ENCODE measurements around the gene MYCBP2.
"Not testable (repeated sequence)": the region's sequence is repeated elsewhere in the genome, so short reads cannot be mapped to it uniquely, and the experiment has no call there.

The MYCBP2 gene, protein sequence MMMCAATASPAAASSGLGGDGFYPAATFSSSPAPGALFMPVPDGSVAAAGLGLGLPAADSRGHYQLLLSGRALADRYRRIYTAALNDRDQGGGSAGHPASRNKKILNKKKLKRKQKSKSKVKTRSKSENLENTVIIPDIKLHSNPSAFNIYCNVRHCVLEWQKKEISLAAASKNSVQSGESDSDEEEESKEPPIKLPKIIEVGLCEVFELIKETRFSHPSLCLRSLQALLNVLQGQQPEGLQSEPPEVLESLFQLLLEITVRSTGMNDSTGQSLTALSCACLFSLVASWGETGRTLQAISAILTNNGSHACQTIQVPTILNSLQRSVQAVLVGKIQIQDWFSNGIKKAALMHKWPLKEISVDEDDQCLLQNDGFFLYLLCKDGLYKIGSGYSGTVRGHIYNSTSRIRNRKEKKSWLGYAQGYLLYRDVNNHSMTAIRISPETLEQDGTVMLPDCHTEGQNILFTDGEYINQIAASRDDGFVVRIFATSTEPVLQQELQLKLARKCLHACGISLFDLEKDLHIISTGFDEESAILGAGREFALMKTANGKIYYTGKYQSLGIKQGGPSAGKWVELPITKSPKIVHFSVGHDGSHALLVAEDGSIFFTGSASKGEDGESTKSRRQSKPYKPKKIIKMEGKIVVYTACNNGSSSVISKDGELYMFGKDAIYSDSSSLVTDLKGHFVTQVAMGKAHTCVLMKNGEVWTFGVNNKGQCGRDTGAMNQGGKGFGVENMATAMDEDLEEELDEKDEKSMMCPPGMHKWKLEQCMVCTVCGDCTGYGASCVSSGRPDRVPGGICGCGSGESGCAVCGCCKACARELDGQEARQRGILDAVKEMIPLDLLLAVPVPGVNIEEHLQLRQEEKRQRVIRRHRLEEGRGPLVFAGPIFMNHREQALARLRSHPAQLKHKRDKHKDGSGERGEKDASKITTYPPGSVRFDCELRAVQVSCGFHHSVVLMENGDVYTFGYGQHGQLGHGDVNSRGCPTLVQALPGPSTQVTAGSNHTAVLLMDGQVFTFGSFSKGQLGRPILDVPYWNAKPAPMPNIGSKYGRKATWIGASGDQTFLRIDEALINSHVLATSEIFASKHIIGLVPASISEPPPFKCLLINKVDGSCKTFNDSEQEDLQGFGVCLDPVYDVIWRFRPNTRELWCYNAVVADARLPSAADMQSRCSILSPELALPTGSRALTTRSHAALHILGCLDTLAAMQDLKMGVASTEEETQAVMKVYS (N-terminal part only)

DNA sequence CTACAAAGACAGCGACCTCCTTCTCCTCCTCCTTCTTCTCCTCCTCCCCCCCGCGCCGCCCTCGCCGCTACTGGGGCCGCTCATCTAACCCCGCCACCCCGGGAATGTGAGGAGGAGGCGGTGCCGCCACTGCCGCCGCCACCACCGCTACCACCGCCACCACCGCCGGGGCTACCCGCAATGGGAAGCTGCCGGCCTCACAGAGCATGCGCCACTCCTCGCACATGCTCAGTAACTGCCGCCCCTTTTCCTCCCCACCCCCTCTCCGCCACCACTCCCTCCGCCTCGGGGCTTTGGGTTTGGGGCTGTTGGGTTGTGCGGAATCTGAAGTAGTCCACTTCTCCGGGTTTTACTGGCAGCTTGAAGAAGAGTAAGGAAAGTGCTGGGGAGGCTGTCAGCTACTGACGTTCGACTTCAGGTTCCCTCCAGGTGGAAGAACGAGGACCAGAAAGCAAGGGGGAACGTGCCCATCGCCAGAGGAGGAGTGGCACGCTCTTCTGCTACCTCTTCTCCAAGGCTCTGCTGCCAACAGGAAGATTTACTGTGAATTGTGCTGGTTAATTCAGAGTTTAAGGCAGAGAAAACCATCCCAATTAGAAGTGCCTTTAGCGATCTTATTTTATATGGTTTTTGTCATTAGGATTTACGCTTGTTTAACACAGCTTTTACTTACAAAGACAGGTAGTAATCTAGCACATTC lies at the start of gene MYCBP2:
Gene MYCBP2, minus strand, starts transcription at position 190 of the 700 bp plus-strand sequence. CDS start 319 bp downstream, outside the sequence.
- DNase-seq (ENCODE audit: low read depth in 1 of 2, low spot score in 1 of 2): peak; percentile 93 to 94

- no peak for DNase-seq (ENCODE audit: low read depth in 1 of 2, low spot score in 1 of 2)
These were observed 48.7 kb upstream of the MYCBP2 start for GRCh38 chr13:77375560-77376108.

DNA sequence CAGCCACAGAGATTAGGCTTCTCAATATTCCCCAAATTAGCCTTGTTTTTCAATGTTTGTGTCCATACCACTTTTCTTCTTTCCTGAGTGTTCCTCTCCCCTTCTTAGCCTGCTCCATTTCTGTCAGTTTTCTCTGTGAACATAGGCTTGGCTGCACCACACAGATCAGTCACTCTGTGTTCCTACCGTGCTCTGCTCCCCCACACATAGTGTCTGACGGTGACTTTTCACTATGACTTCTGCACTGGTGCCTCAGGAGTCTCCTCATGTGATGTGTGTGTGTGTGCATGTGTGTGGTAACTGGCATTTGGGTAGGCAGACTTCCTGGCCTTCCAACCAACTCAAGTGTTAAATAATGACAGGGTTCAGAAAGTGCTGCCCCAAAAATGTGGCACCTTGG lies 47.9 kb upstream of the MYCBP2 start:
- no peak for DNase-seq (ENCODE audit: low read depth in 1 of 2, low spot score in 1 of 2)

- DNase-seq (ENCODE audit: low read depth in 1 of 2, low spot score in 1 of 2): no peak
These were observed 47.4 kb upstream of the MYCBP2 start for GRCh38 chr13:77374339-77374738.

GRCh38 chr13:77373502-77373901 lies 46.6 kb upstream of the MYCBP2 start:
- no peak for DNase-seq (ENCODE audit: low read depth in 1 of 2, low spot score in 1 of 2)

- no peak for DNase-seq (ENCODE audit: low read depth in 1 of 2, low spot score in 1 of 2)
These were observed 45.4 kb upstream of the MYCBP2 start for GRCh38 chr13:77372275-77372674.

DNA sequence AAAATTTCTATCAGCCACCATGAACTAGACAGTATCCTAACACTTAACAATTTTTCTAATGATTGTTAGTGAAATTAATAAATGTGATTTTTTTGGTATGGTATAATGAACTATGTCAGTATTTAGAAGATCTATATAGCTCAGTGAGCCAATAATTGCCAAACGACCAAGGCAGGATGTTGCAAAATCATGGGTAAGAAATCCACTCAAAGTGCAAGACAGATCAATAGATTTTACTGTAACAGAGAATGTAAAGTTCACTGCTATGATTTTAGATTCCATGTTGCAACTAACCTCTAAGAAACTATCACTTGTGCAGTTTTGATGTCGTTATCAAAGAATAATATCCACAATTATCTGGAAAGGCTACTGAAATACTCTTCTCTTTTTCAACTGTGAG lies 44.0 kb upstream of the MYCBP2 start:
- DNase-seq (ENCODE audit: low read depth in 1 of 2, low spot score in 1 of 2): no peak

DNA sequence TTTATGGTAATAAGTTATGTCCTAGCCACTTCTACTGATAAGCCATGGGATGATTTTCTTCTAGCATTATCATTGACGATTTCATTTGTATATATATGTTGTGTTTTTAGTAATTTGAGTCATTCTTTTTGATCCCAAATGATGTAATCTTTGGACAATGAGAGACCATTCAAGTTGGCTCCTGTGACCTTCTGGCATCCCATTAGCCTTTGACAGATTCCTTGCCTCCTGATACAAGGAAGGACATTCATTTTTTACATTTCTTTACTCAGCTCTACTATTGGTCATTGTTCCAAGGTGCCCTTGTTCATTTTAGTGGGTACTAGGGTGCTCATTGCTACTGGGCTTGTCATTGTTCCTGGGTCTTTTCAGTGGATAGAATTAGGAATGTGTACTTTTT lies 35.3 kb upstream of the MYCBP2 start:
- no peak for DNase-seq (ENCODE audit: low read depth in 1 of 2, low spot score in 1 of 2)

GRCh38 chr13:77360032-77360685 lies 33.3 kb upstream of the MYCBP2 start:
- DNase-seq (ENCODE audit: low read depth in 1 of 2, low spot score in 1 of 2): no peak

DNA sequence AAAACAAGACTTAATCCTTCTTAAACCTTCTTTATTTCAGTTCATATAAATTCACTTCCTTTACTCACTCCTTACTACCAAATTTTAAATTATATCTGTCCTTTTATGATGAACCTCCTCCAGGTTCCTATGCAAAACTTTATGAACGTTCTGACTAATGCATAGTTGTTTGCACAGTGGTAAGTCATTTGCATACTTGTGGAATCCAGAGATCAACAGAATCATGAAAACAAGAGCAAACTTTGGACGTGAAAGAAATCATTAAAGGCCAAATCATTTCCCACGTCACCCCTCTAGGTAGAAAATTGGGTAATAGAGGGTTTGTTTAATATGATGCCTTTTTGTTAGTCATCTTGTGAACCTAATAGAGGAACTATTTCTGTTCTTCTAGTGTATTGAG lies 32.3 kb upstream of the MYCBP2 start:
- DNase-seq (ENCODE audit: low read depth in 1 of 2, low spot score in 1 of 2): no peak

DNA sequence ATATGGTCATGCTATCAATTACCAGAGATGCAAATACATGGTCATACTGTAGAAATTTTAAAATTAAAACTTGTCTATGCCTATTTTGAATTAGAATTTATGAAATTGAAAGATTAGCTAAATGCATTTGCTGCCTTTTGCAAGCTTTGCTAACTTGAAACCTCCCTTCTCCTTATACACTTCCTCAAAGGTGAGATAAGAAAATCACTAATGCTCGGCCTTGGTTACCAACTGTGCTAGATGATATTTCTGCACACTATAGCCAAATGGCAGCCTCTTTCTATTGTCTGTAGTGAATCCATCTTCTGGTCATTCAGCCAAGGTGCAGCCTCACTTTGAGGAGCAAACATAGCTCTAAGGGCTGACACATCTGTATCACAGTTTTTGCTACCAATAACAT lies 31.1 kb upstream of the MYCBP2 start:
- DNase-seq (ENCODE audit: low read depth in 1 of 2, low spot score in 1 of 2): no peak

DNA sequence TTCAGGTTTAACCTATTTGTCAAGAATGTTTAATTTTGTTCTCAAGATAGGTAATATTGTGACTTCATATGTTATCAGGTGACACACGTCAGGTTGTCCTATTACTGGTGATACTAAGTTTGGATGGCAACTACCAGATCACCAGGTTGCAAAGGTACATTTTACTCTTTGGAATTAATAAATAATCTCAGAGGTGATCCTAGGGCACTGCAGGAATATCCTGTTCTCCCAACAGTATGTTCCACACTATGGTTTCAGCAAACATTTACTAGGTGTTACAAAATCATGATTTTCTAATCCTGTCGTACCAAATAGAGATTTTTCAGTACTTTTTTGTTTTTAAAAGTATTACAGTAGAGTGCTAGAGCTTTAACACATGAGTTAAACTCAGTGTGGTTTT lies 29.3 kb upstream of the MYCBP2 start:
- DNase-seq (ENCODE audit: low read depth in 1 of 2, low spot score in 1 of 2): no peak

- no peak for DNase-seq (ENCODE audit: low read depth in 1 of 2, low spot score in 1 of 2)
These were observed 27.1 kb upstream of the MYCBP2 start for GRCh38 chr13:77353995-77354394.

DNA sequence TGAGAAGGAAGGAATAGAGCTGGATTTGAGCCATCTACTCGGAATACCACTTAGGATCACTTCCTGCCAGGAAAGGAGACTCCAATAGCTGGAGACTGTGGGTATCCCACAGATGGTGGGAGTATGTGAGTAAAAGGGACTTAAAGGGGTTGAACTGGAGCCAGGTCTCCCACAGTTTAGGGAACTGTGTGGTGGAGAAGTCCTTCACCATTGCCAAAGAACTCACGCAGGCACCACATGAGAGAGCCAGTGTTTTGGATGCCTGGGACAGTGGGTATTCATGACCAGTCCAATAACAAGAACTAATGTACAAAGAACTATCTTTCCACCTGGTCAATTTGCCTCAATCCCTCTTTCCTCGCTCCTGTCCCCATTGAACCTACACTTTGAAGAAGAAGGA lies 24.4 kb upstream of the MYCBP2 start:
- DNase-seq (ENCODE audit: low read depth in 1 of 2, low spot score in 1 of 2): no peak

DNA sequence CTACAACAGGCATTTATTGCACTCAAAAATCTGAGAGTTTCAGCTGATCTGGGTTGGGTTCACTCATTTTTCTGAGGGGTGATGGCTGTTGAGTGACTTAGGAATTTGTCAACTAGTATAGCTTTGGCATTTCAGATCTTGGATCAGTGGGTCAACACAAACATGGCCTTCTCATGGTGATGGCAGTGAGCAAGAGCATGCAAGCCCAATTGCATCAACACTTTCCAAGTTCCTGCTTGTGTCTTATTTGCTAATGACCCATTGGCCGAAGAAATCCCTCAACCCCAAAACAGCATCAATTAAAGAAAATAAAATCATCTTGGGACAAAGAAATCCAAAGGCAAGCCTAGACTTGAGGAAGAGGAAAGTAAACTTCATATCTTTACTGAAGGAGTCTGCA lies 23.9 kb upstream of the MYCBP2 start:
- no peak for DNase-seq (ENCODE audit: low read depth in 1 of 2, low spot score in 1 of 2)

DNA sequence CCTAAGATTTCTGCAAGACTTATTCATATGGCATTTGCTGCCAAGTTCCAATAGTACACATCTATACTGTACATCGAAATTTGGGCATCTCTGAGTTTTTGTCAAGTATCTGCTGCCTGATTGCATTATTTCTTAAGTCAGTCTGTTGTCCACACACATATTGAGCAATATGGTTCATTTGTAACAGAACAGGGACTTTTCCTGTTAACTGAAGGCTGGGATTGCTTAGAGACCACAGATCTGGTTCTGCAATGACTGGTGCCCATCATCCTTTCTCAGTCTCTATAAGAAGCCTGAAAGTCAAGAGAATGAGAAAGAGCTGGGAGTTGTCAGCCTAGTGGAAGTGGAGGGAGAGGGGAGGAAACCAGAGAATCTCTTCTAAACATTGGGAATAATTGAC lies 22.5 kb upstream of the MYCBP2 start:
- no peak for DNase-seq (ENCODE audit: low read depth in 1 of 2, low spot score in 1 of 2)

- not testable (repeated sequence) for DNase-seq (ENCODE audit: low read depth in 1 of 2, low spot score in 1 of 2)
These were observed 20.5 kb upstream of the MYCBP2 start for GRCh38 chr13:77347351-77347750.

- DNase-seq (ENCODE audit: low read depth in 1 of 2, low spot score in 1 of 2): no peak
These were observed 18.4 kb upstream of the MYCBP2 start for GRCh38 chr13:77345150-77345780.

DNA sequence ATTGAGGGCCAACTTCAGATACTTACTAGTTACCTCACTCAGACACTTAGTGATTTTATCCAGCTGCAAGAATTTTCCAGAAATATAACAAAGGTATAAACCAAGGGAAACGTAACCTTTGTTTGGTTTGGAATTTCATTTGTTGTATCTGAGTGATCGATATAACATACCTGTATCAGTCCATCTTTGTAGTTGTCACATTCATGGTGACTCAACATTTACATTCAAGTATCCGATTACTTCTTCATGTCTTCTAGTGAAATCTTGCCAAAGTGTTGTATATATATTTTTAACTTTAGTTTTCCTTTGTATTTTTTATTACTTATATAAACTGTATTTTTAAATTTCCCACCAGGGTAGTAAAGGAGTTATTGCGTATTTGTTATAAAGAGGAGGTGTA lies 16.9 kb upstream of the MYCBP2 start:
- no peak for DNase-seq (ENCODE audit: low read depth in 1 of 2, low spot score in 1 of 2)

GRCh38 chr13:77339408-77339807 lies 12.5 kb upstream of the MYCBP2 start:
- DNase-seq (ENCODE audit: low read depth in 1 of 2, low spot score in 1 of 2): no peak
